ENCODE measurements around the gene ANKRD26. TPM values are rescaled to one million over a fixed set of nuclear protein-coding genes. Genes with fewer than 3 reads are reported as not detected.

The ANKRD26 gene
- total and polyA plus RNA-seq, 2 donors (not counting 1 experiment from before 2014, with no cell fraction given), result 0.67 to 10.5 TPM

DNA sequence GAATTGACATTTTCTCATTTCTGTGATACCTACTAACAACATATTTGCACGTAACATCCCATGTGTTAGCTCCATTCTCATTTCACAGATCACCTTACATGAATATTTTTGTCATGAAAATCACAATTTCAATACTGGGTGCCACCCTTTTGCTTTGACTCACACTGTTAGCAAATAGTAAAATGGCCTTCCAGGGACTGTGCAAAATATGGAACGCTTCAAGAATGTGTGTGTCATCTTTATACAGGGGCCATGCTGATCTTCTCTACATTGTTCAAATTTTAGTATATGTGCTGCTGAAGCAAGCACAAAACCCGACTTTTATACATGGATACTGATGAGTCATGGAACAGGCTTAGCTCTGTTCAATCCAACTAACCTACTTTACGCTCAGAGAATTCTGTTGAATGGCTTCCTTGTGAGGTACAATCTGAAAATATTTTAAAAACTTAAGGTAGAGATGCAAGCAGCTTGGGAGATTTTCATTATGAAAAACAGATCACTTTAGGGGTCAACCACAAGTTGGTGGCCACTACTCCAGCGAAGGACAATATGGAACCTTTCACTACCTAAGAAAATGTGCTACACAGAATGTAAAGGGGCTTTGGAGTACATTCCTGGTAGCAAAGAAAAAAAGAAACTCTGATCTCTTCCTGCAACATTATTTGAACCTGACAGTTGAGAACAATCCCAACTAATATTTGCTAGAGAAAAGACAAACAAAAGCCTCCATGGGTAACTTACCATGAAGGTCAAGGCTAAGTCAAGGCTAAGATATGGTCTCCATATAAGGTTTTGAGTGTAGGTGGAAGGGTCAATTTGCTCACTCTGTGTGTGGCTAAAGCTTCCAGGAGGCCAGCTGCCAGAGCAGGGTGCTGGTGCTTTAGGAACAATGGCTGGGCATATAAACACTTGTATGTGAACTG, 11.9 kb downstream of the ANKRD26 start:
- Histone ChIP-seq H3K9me3 (ENCODE audit: control extremely low read depth in 1 of 3, control insufficient read depth in 2 of 3, insufficient read depth in 1 of 3, low read length in 2 of 3) (no peaks in the 10 kb centered on the region), H3K4me2 (replicated peaks; ENCODE audit: low read depth, low read length, poor library complexity, severe bottlenecking) (no peak overlapping the region), H3K27ac (ENCODE audit: low read length in 2 of 2) (no peak overlapping the region), H4K20me1 (ENCODE audit: control insufficient read depth, insufficient read depth, low read length, poor library complexity, severe bottlenecking) (no peaks in the 10 kb centered on the region), H3K4me1 (ENCODE audit: control insufficient read depth in 2 of 2, insufficient read depth in 2 of 2, low read length in 2 of 2) (no peaks in the 10 kb centered on the region), H3K27me3 (replicated peaks in 1 of 4; ENCODE audit: control extremely low read depth in 1 of 4, control insufficient read depth in 3 of 4, insufficient read depth in 4 of 4, low read length in 3 of 4) (no peaks in the 10 kb centered on the region), H2AFZ (ENCODE audit: insufficient read depth, low read depth, low read length, poor library complexity, severe bottlenecking) (no peak overlapping the region), H3K79me2 (ENCODE audit: control insufficient read depth, insufficient read depth, low read length) (no peaks in the 10 kb centered on the region), H3K36me3 (replicated peaks in 1 of 2; ENCODE audit: control extremely low read depth in 1 of 2, control insufficient read depth in 1 of 2, extremely low read depth in 1 of 2, insufficient read depth in 2 of 2, low read length in 1 of 2) (peaks cover 0 to 2% of the 10 kb centered on the region in 2 experiments), H3K9ac (ENCODE audit: low read length) (no peak overlapping the region), H3K4me3 (ENCODE audit: control extremely low read depth in 1 of 5, extremely low read depth in 1 of 5, insufficient read depth in 1 of 5, low read depth in 2 of 5, low read length in 4 of 5) (no peak overlapping the region)
- ATAC-seq (ENCODE audit: low read depth) (no peak), DNase-seq (no peak)
- 90% methylated on average over 2 of the region's 5 CpGs for WGBS (ENCODE audit: insufficient coverage)
- no peaks in the 10 kb centered on the region for H3K9me3 Mint-ChIP-seq (ENCODE audit: insufficient read depth)
- ChIA-PET POLR2A (no interaction called here), CTCF (no interaction called here)
- H3K4me3 Mint-ChIP-seq, result no peak overlapping the region
- TF ChIP-seq, protein P1, sequence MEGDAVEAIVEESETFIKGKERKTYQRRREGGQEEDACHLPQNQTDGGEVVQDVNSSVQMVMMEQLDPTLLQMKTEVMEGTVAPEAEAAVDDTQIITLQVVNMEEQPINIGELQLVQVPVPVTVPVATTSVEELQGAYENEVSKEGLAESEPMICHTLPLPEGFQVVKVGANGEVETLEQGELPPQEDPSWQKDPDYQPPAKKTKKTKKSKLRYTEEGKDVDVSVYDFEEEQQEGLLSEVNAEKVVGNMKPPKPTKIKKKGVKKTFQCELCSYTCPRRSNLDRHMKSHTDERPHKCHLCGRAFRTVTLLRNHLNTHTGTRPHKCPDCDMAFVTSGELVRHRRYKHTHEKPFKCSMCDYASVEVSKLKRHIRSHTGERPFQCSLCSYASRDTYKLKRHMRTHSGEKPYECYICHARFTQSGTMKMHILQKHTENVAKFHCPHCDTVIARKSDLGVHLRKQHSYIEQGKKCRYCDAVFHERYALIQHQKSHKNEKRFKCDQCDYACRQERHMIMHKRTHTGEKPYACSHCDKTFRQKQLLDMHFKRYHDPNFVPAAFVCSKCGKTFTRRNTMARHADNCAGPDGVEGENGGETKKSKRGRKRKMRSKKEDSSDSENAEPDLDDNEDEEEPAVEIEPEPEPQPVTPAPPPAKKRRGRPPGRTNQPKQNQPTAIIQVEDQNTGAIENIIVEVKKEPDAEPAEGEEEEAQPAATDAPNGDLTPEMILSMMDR (IDR thresholded peaks at IDR 0.05), result no peak
- no peak for TF ChIP-seq EZH2 (IDR thresholded peaks at IDR 0.05; ENCODE audit: borderline replicate concordance, insufficient read depth, low read depth, low read length, poor library complexity, severe bottlenecking)
- no peaks in the 10 kb centered on the region for H3K4me1 Mint-ChIP-seq
- no peak overlapping the region for H3K27ac Mint-ChIP-seq
- H3K27me3 Mint-ChIP-seq, result no peaks in the 10 kb centered on the region
- intact Hi-C loops (cut with micrococcal nuclease), result no loop called here

Measured in B cell (primary cell).